ENCODE results near the gene UNC93B1. TPM values are rescaled to one million over a fixed set of nuclear protein-coding genes. Genes with fewer than 3 reads are reported as not detected.
A peak's percentile ranks its signal among the peaks of the same experiment; 100 is the strongest.

The UNC93B1 gene
- total and polyA plus RNA-seq, 2 of the 13 experiments (the other 11 are each of a cell fraction or from before 2014, with no cell fraction given) = 8.8 to 18.9 TPM

- TF ChIP-seq ZSCAN30 (CRISPR knock-in tag; IDR thresholded peaks at IDR 0.05) (no peak), ZBTB40 (IDR thresholded peaks at IDR 0.05) (no peak), ZBTB40 (CRISPR knock-in tag; IDR thresholded peaks at IDR 0.05) (no peak), KAT8 (CRISPR knock-in tag; IDR thresholded peaks at IDR 0.05) (no peak), CCAR2 (optimal IDR thresholded peaks at IDR 0.05; ENCODE audit: low read depth, low read length) (no peak), ATF3 (CRISPR knock-in tag; IDR thresholded peaks at IDR 0.05) (no peak), ZNF30 (CRISPR knock-in tag; IDR thresholded peaks at IDR 0.05) (no peak), ZBTB33 (CRISPR knock-in tag; IDR thresholded peaks at IDR 0.05) (peak; percentile 80), SNAPC4 (CRISPR knock-in tag; IDR thresholded peaks at IDR 0.05) (0 out of 2 replicates have a peak, but pooled peaks have one; percentile 39), ZNF710 (CRISPR knock-in tag; IDR thresholded peaks at IDR 0.05; ENCODE audit: borderline replicate concordance) (peak; percentile 55; the same call in 1 of the 2 replicates)
Observed at GRCh38 chr11:68021167-68021787, 17.4 kb upstream of the UNC93B1 start (continued).
